HepG2 (cell line): Measurements from ENCODE around the gene CABLES2. TPM values are rescaled to one million over a fixed set of nuclear protein-coding genes. Genes with fewer than 3 reads are reported as not detected.

Experiments
- ARID2 ChIP-seq: sonication (generic); formaldehyde crosslinking; IDR thresholded peaks from 2 replicates; pipeline ENCODE4 v1.8.1; 2022; ENCODE audit warnings: mild to moderate bottlenecking, missing genetic modification reagents, borderline replicate concordance
- BCLAF1 ChIP-seq: fragments of 450-650 bp; IDR thresholded peaks from 2 replicates; pipeline ENCODE4 v1.6.1; 2017; ENCODE audit warnings: mild to moderate bottlenecking
- CENPX ChIP-seq: sonication (generic); formaldehyde crosslinking; IDR thresholded peaks from 2 replicates; pipeline ENCODE4 v1.9.0; 2021; ENCODE audit warnings: mild to moderate bottlenecking, missing genetic modification reagents, moderate library complexity
- CHCHD3 ChIP-seq: sonication (generic); formaldehyde crosslinking; IDR thresholded peaks from 2 replicates; pipeline ENCODE4 v1.8.0; 2022; ENCODE audit warnings: mild to moderate bottlenecking, missing genetic modification reagents, moderate library complexity
- EHMT2 ChIP-seq: fragments of 200-600 bp; sonication (generic); IDR thresholded peaks from 2 replicates; pipeline ENCODE4 v1.7.0; 2017; ENCODE audit warnings: antibody characterized with exemption, low read depth, low read length, borderline replicate concordance
- ELF1 ChIP-seq: sonication (generic); formaldehyde crosslinking; IDR thresholded peaks from 2 replicates; pipeline ENCODE4 v1.4.0; 2020; ENCODE audit warnings: missing genetic modification reagents
- ELF3 ChIP-seq: IDR thresholded peaks from 2 replicates; pipeline ENCODE4 v1.6.1; 2016; ENCODE audit warnings: missing genetic modification reagents, missing compliant biosample characterization
- GFI1 ChIP-seq: sonication (generic); formaldehyde crosslinking; IDR thresholded peaks from 2 replicates; pipeline ENCODE4 v1.5.0; 2020; ENCODE audit warnings: missing genetic modification reagents, mild to moderate bottlenecking, borderline replicate concordance
- GMEB1 ChIP-seq: sonication (generic); formaldehyde crosslinking; IDR thresholded peaks from 2 replicates; pipeline ENCODE4 v1.5.1; 2020; ENCODE audit warnings: missing genetic modification reagents, mild to moderate bottlenecking, borderline replicate concordance
- MEIS1 ChIP-seq: sonication (generic); formaldehyde crosslinking; IDR thresholded peaks from 2 replicates; pipeline ENCODE4 v1.9.0; 2021; ENCODE audit warnings: mild to moderate bottlenecking, missing genetic modification reagents, moderate library complexity, borderline replicate concordance
- MTERF4 ChIP-seq: sonication (generic); formaldehyde crosslinking; IDR thresholded peaks from 2 replicates; pipeline ENCODE4 v1.8.0; 2023; ENCODE audit warnings: mild to moderate bottlenecking, missing genetic modification reagents
- MXI1 ChIP-seq: IDR thresholded peaks from 3 replicates; pipeline ENCODE4 v1.6.1; 2012; ENCODE audit warnings: low read depth, low read length, inconsistent platforms, borderline replicate concordance
- PHB2 ChIP-seq: fragments of 450-650 bp; IDR thresholded peaks from 2 replicates; pipeline ENCODE4 v1.6.1; 2018; ENCODE audit not compliant: partially characterized antibody
- RFX1 ChIP-seq: fragments of 450-650 bp; IDR thresholded peaks from 2 replicates; pipeline ENCODE4 v1.6.1; 2017
- SALL1 ChIP-seq: sonication (generic); formaldehyde crosslinking; IDR thresholded peaks from 2 replicates; pipeline ENCODE4 v1.8.0; 2022; ENCODE audit warnings: mild to moderate bottlenecking, missing genetic modification reagents
- TMF1 ChIP-seq: sonication (generic); formaldehyde crosslinking; IDR thresholded peaks from 2 replicates; pipeline ENCODE4 v1.8.1; 2022; ENCODE audit warnings: low read depth, missing genetic modification reagents
- TOPORS ChIP-seq: sonication (generic); formaldehyde crosslinking; IDR thresholded peaks from 2 replicates; pipeline ENCODE4 v1.8.0; 2023; ENCODE audit warnings: mild to moderate bottlenecking, missing genetic modification reagents
- ZNF326 ChIP-seq: sonication (generic); formaldehyde crosslinking; IDR thresholded peaks from 2 replicates; pipeline ENCODE4 v1.4.0; 2020; ENCODE audit warnings: missing genetic modification reagents, borderline replicate concordance
- ZSCAN30 ChIP-seq: sonication (generic); formaldehyde crosslinking; IDR thresholded peaks from 2 replicates; pipeline ENCODE4 v1.5.0; 2020; ENCODE audit warnings: mild to moderate bottlenecking, missing genetic modification reagents
- polyA plus RNA-seq, 8 experiments: library from polyadenylated mRNA; depleted of rRNA in 3 of 8; stranded (reverse) in 7 of 8; unstranded in 1 of 8; fragments of >200 nt; fragmentation: Illumina TruSeq in 4 of 8; extraction: Trizol in 4 of 8; gene quantifications; 2 replicates each; pipeline versions ENCODE4 v1.2.1 to v1.2.3, GENCODE V29; 2011 to 2016; ENCODE audit warnings: low read depth in 4 of 8, missing spikeins in 1 of 8, mixed read lengths in 1 of 8; ENCODE audit not compliant: insufficient read depth in 1 of 8
- total RNA-seq, 5 experiments: library from RNA; depleted of rRNA; stranded (reverse); fragments of >200 nt; fragmentation: Illumina TruSeq; extraction: Trizol; gene quantifications; 2 replicates each; pipeline ENCODE4 v1.2.3, GENCODE V29; 2016; ENCODE audit warnings: low read depth in 1 of 5
- TF ChIP-seq, protein P1 (sequence below): sonication (generic); formaldehyde crosslinking; IDR thresholded peaks from 2 replicates; pipeline ENCODE4 v1.4.0; 2020; ENCODE audit warnings: low read depth, mild to moderate bottlenecking, missing genetic modification reagents
- TF ChIP-seq, protein P2 (sequence below): sonication (generic); formaldehyde crosslinking; IDR thresholded peaks from 2 replicates; pipeline ENCODE4 v1.8.0; 2022; ENCODE audit warnings: mild to moderate bottlenecking, missing genetic modification reagents; ENCODE audit not compliant: insufficient replicate concordance

Gene CABLES2
- total and polyA plus RNA-seq, 2 of the 13 experiments (the other 11 are each of a cell fraction or from before 2014, with no cell fraction given) = 5.2 to 9.7 TPM

GRCh38 chr20:62370115-62370806 is 36.8 kb downstream of the CABLES2 start (continued):
- TF ChIP-seq PHB2 = no peak
- no peak for TF ChIP-seq MEIS1
- TF ChIP-seq, protein P1, sequence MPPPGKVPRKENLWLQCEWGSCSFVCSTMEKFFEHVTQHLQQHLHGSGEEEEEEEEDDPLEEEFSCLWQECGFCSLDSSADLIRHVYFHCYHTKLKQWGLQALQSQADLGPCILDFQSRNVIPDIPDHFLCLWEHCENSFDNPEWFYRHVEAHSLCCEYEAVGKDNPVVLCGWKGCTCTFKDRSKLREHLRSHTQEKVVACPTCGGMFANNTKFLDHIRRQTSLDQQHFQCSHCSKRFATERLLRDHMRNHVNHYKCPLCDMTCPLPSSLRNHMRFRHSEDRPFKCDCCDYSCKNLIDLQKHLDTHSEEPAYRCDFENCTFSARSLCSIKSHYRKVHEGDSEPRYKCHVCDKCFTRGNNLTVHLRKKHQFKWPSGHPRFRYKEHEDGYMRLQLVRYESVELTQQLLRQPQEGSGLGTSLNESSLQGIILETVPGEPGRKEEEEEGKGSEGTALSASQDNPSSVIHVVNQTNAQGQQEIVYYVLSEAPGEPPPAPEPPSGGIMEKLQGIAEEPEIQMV (CRISPR knock-in tag) = no peak
- TF ChIP-seq CENPX (CRISPR knock-in tag) = no peak
- no peak for TF ChIP-seq ZSCAN30 (CRISPR knock-in tag)
- no peak for TF ChIP-seq ZNF326 (CRISPR knock-in tag)
- TF ChIP-seq TMF1 = peak; percentile 30; the same call in 1 of the 2 replicates
- TF ChIP-seq ELF1 (CRISPR knock-in tag) = no peak
- TF ChIP-seq BCLAF1 = no peak
- peak; percentile 55 for TF ChIP-seq SALL1 (CRISPR knock-in tag)
- TF ChIP-seq TOPORS (CRISPR knock-in tag) = no peak
- TF ChIP-seq MTERF4 = no peak
- TF ChIP-seq MXI1 = no peak
- TF ChIP-seq ARID2 (CRISPR knock-in tag) = no peak
- TF ChIP-seq GFI1 = no peak; the same call in 1 of the 2 replicates
- TF ChIP-seq EHMT2 = no peak
- TF ChIP-seq, protein P2, sequence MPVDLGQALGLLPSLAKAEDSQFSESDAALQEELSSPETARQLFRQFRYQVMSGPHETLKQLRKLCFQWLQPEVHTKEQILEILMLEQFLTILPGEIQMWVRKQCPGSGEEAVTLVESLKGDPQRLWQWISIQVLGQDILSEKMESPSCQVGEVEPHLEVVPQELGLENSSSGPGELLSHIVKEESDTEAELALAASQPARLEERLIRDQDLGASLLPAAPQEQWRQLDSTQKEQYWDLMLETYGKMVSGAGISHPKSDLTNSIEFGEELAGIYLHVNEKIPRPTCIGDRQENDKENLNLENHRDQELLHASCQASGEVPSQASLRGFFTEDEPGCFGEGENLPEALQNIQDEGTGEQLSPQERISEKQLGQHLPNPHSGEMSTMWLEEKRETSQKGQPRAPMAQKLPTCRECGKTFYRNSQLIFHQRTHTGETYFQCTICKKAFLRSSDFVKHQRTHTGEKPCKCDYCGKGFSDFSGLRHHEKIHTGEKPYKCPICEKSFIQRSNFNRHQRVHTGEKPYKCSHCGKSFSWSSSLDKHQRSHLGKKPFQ = no peak
- TF ChIP-seq ELF3 = no peak
- peak; percentile 12; the same call in 1 of the 2 replicates for TF ChIP-seq GMEB1
- TF ChIP-seq RFX1 = no peak
- no peak for TF ChIP-seq CHCHD3 (CRISPR knock-in tag)
